ENCODE measurements around the gene ZNF341.
"Not testable (repeated sequence)": the region's sequence is repeated elsewhere in the genome, so short reads cannot be mapped to it uniquely, and the experiment has no call there.

Gene ZNF341

DNA sequence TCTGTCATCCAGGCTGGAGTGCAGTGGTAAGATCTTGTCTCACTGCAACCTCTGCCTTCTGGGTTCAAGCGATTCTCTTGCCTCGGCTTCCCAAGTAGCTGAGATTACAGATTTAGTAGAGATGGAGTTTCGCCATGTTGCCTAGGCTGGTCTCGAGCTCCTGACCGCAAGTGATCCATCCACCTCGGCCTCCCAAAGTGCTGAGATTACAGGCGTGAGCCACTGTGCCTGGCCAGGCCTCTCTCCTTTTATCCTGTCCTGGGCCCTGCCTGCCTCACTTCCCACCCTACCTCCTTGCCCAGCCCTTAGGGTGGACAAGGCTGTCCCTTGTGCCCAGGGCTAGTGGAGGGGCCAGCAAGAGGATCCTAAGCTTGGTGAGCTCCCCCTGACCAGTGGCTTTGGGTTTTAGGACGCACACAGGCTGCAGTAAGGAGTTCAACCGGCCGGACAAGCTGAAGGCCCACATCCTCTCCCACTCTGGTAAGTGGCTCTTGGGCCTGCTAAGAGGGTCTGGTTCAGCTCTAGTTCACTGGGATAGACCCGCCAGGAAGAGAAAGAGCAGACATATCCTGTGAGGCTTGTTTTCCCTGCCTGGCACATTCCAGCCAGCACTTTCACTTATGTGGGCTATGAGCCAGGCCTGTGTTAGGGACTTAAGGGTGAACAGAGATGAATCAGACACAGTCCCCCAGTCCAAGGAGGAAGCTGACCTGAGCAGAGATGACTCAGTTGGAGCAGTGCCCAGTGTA, 57.5 kb downstream of the ZNF341 start:
- peak; percentile 98 for DNase-seq (ENCODE audit: low read depth)
- H3K4me3 ChIP-seq (ENCODE audit: low read length): no peak overlapping the region
- TF ChIP-seq, protein P1, sequence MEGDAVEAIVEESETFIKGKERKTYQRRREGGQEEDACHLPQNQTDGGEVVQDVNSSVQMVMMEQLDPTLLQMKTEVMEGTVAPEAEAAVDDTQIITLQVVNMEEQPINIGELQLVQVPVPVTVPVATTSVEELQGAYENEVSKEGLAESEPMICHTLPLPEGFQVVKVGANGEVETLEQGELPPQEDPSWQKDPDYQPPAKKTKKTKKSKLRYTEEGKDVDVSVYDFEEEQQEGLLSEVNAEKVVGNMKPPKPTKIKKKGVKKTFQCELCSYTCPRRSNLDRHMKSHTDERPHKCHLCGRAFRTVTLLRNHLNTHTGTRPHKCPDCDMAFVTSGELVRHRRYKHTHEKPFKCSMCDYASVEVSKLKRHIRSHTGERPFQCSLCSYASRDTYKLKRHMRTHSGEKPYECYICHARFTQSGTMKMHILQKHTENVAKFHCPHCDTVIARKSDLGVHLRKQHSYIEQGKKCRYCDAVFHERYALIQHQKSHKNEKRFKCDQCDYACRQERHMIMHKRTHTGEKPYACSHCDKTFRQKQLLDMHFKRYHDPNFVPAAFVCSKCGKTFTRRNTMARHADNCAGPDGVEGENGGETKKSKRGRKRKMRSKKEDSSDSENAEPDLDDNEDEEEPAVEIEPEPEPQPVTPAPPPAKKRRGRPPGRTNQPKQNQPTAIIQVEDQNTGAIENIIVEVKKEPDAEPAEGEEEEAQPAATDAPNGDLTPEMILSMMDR (conservative IDR thresholded peaks at IDR 0.05; ENCODE audit: low read depth, low read length): no peak

DNA sequence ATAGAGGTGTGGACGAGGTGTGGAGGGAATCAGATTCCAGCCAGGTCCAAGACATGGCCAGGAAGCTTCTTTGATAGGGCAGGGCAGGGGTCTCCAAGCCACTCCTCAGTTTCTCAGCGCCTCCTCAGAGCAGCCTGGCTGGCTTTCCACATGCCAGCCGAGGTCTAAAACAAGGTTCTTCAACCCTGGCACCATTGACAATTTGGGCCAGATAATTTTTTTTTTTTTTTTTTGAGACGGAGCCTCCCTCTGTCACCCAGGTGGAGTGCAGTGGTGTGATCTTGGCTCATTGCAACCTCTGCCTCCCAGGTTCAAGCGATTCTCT, 58.0 kb downstream of the ZNF341 start:
- TF ChIP-seq, protein P1 (conservative IDR thresholded peaks at IDR 0.05; ENCODE audit: low read depth, low read length): no peak
- H3K4me3 ChIP-seq (ENCODE audit: low read length): no peak overlapping the region
- no peak for DNase-seq (ENCODE audit: low read depth)

DNA sequence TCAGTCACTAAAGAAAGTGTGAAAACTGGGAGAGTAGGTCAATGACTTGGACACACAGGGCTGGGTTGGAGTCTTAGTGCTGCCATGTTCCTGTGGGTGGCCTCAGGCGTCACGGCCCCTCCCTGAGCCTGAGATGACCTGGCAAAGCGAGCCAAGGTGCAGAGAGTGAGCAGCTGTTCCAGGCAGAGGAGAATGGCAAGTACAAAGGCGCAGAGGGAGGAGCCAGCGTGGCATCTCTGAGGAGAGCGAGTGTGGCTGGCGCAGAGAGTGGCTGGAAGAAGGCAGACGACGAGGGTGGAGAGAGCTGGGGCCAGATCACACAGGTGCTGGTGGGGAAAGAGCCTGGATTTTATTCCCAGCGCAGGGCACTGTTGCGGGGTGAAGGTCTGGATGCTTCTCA, 58.8 kb downstream of the ZNF341 start:
- H3K4me3 ChIP-seq (ENCODE audit: low read length): no peak overlapping the region
- TF ChIP-seq, protein P1 (conservative IDR thresholded peaks at IDR 0.05; ENCODE audit: low read depth, low read length): no peak
- DNase-seq (ENCODE audit: low read depth): no peak

DNA sequence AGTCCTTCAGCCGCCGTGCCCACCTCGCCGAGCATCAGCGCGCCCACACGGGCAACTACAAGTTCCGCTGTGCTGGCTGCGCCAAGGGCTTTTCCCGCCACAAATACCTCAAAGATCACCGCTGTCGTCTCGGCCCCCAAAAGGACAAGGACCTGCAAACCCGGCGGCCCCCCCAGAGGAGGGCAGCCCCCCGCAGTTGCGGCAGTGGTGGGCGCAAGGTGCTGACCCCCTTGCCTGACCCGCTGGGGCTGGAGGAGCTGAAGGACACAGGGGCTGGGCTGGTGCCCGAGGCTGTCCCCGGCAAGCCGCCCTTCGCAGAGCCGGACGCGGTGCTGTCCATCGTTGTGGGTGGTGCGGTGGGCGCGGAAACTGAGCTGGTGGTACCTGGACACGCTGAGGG, 59.2 kb downstream of the ZNF341 start:
- H3K4me3 ChIP-seq (ENCODE audit: low read length): no peak overlapping the region
- TF ChIP-seq, protein P1 (conservative IDR thresholded peaks at IDR 0.05; ENCODE audit: low read depth, low read length): no peak
- no peak for DNase-seq (ENCODE audit: low read depth)

DNA sequence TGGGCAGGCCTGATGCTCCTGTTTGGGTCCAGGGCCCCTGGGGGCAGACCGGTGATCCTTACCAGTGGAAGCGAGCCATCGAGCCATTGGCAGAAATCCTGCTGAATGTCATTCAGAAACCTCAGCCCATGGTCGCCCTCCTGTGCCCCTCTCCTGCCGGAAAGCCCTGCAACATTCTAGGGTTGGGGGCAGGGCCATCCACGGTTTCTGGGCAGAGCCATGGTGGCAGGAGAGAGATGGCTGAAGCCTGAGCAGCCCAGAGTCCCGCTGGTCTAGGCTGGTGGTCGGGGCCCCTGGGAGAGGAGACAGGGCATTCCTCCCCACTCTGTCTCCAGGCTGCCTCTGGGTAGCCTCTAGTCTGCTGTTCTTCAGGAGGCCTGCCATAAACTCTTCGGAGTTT, 59.7 kb downstream of the ZNF341 start:
- H3K4me3 ChIP-seq (ENCODE audit: low read length): no peak overlapping the region
- TF ChIP-seq, protein P1 (conservative IDR thresholded peaks at IDR 0.05; ENCODE audit: low read depth, low read length): no peak
- DNase-seq (ENCODE audit: low read depth): no peak

DNA sequence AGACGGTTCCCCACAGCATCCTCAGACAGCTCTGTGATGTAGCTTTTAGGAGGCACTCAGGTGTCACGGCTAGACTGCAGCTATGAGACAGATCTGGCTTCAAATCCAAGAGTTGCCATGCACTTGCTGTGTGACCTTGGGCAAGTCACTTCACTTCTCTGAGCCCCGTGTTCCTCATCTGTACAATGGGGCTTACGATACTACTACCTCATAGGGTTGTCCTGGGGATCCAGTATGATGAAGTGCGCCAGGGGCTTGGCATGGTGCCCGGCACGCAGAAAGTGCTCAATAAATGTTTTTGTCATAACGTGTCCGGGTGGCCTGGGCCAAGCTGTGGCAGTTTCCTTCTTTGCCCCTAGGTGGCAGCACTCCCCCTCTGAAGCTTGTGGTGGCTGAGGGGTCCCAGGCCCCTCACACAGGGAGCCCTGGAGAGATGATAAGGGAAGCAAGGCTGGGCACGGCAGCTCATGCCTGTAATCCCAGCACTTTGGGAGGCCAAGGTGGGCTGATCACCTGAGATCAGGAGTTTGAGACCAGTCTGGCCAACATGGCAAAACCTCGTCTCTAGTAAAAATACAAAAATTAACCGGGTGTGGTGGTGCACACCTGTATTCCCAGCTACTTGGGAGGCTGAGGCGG, 60.3 kb downstream of the ZNF341 start:
- TF ChIP-seq, protein P1 (conservative IDR thresholded peaks at IDR 0.05; ENCODE audit: low read depth, low read length): peak; percentile 87
- no peak for DNase-seq (ENCODE audit: low read depth)
- H3K4me3 ChIP-seq (ENCODE audit: low read length): no peak overlapping the region

DNA sequence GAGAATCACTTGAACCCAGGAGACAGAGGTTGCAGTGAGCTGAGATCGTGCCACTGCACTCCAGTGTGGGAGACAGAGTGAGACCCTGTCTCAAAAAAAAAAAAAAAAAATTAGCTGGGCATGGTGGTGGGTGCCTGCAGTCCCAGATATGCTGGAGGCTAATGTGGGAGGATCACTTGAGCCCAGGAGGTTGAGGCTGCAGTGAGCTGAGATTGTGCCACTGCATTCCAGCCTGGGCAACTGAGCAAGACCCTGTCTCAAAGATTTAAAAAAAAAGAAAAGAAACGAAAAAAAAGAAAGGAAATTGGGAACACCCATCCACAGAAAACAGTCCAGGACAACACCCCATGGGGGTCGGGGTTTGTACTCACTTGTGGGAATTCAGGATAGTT, 60.8 kb downstream of the ZNF341 start:
- not testable (repeated sequence) for H3K4me3 ChIP-seq (ENCODE audit: low read length); DNase-seq (ENCODE audit: low read depth)
